ENCODE data around the gene ACER1.

Gene ACER1

DNA sequence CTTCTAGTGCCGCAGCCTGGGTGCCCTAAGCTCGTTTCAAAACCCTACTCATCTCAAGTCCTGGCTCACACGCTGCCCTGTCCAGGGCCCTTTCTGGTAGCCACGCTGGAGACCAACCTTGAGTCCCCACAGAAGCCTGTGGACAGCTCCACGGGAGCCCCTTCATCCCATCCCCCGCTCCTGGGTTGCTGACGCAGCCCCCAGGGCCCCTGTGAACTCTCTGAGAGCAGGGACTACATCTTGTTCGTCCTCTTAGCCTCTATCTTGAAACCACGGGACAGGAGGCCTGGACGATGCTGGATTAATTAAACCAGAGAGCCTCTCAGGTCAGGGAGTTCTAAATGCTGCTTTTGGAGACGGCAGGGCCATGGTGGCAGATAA is 61.0 kb downstream of the ACER1 start:
- TF ChIP-seq POLR2A (IDR thresholded peaks at IDR 0.05; ENCODE audit: low read depth, low read length), result no peak
- DNase-seq (ENCODE audit: insufficient read length, low spot score) (no peak), FAIRE-seq (no peak)

DNA sequence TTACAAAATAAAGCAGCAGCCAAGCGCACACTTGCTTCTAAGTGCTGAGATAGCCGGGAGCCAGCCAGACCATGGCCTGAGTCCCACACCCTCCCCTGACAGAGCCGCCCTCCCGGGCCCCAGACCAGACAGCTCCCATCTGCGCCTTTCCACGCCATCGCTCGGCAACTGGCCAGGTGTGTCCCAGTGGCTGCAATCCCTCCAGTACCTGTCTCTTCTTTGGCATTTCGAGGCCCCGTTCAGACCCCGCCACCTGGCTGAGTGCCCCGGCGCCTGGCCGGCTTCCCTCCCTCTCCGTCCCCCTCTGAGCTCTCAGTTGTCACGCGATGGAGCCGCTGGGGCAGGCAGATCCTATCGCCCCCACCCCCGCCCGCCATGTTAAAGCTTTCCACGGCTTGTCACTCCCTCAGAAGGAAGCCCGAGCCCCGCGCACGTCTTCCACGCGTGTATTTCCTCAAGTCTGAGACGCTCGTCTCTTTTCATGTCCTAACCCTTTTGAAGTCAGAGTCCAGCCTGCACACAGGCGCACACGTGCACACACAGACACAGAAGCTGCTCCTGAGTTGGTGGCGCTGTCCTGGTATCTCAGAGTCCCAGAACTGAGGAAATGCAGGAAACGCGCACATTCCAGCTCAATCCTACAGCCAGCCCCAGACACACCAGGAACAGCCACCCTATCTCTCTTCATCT is 61.5 kb downstream of the ACER1 start:
- DNase-seq (ENCODE audit: insufficient read length, low spot score) (no peak), FAIRE-seq (no peak)
- TF ChIP-seq POLR2A (IDR thresholded peaks at IDR 0.05; ENCODE audit: low read depth, low read length), result no peak

DNA sequence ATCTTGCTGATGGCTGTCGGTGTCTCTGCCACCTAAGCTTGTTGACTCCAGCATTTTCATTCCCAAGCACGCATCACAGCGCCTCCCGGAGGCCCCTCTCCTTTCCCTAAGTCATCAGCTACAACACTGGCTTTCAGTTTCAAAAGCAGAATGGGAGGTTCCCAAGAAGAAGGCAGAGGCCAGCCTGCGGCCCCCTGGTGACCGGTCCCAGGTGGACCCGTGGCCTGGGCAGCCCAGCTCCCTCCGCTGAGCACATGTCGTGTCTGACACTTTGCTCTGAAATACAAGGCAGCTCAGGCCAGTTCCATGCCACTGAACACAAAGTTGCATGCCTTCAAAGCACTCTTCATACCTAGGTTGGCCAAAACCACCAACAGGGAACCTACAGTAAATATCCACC is 62.2 kb downstream of the ACER1 start:
- no peak for FAIRE-seq
- TF ChIP-seq POLR2A (IDR thresholded peaks at IDR 0.05; ENCODE audit: low read depth, low read length), result no peak
- DNase-seq (ENCODE audit: insufficient read length, low spot score), result no peak

DNA sequence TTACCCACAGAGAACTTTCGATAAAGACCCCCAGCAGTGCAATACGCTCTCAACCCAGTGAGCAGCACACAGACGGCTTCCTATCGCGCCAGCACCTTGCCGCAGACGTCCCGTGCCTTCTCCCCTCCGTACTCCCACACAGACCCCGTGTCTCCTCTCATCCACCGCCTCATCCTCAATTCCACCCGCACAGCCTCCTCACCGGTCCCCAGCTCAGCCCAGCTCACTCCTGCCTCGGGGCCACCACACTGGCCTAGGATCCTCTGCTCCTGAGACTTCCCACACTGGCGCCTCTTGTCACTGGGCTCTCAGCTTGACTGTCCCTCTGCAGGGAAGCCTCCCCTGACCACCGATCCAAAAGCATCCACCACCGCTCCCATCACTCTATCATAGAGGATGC is 62.6 kb downstream of the ACER1 start:
- no peak for FAIRE-seq
- no peak for DNase-seq (ENCODE audit: insufficient read length, low spot score)
- no peak for TF ChIP-seq POLR2A (IDR thresholded peaks at IDR 0.05; ENCODE audit: low read depth, low read length)

DNA sequence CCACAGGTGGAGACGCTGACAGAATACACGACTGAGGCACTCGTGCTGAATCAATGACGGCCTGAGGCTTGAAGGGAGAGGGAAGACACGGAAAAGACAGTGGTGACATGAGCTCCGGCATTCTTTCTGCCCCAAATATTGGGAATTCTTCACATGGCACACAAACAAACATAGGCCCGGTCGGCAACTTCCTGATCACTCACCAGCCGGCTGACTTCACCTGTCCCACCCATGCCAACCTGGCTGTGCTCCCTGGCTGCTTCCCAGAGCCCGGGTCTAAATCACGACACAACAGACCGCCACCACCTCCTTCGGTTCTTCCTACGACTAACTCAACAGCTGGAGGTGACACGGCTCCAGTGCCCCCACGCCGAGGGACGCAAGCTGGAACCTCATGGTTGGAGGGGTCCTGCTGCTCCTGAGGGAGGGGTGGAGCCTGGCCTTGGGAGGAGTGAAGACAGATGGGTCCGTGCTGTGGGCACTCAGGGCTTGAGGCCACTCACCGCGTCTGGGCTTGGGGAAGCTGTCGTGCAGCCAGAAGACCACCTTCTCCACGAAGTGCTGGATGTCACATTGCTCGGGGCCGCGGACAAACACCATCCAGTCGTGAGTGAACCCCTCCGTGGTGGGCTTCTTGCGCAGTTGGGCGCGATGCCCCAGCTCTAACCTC is 63.2 kb downstream of the ACER1 start:
- DNase-seq (ENCODE audit: insufficient read length, low spot score) (no peak), FAIRE-seq (no peak)
- TF ChIP-seq POLR2A (IDR thresholded peaks at IDR 0.05; ENCODE audit: low read depth, low read length), result no peak

DNA sequence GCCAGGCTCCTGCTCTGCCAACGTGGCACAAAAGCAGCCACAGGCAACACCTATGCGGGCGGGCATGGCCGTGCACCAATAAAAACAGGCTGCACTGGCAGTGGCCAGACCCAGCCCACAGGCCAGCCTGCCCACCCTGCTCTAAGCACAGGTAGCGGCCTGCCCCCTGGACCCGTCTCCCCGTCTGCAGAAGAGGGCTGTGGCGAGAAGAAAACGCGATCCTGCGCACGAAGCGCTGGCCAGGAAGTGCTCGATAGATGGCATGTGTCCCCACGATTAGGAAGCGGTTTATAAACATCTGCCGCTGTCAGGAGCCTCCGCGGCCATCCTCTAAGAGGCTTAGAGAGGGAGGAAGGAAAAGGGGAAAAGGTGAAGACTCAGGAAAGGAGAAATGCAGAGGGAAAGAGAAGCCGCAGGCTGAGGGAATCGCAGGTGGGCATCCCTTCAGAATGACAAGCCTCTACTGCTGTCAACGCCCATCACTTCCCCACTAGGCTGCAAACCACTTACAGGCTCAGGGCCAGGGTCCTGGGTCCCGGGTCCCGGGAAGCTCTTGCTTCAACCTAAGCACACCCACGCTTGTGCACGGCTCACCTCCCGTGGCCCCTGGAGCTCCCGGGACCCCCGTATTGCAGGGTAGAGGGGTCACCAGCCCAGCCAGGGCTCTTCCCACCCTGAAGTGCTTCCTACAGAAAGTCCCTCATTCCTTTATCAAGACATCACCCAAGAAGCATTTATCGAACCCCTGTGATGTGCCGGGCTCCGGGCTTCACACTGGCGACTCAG is 64.1 kb downstream of the ACER1 start:
- DNase-seq (ENCODE audit: insufficient read length, low spot score) (no peak), FAIRE-seq (no peak)
- TF ChIP-seq POLR2A (IDR thresholded peaks at IDR 0.05; ENCODE audit: low read depth, low read length), result no peak

DNA sequence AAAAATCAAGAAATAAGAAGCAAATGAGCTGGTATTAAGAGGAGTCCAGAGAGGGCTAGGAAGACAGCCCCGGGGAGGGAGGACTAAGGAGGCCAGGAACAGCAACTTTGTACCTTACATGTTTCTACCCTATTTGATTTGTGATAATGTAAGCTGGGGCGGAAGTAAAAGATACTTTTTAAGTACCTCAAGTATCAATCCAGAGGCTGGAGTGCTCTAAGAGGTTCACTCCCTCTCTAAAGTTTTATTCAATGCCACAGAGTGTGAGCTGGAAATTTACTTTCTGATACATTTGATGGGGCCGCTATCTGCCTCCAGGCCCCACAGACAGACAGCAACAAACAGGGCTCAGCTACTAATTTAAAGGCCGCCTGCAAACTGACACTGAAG is 65.0 kb downstream of the ACER1 start:
- no peak for TF ChIP-seq POLR2A (IDR thresholded peaks at IDR 0.05; ENCODE audit: low read depth, low read length)
- FAIRE-seq, result no peak
- DNase-seq (ENCODE audit: insufficient read length, low spot score), result no peak

DNA sequence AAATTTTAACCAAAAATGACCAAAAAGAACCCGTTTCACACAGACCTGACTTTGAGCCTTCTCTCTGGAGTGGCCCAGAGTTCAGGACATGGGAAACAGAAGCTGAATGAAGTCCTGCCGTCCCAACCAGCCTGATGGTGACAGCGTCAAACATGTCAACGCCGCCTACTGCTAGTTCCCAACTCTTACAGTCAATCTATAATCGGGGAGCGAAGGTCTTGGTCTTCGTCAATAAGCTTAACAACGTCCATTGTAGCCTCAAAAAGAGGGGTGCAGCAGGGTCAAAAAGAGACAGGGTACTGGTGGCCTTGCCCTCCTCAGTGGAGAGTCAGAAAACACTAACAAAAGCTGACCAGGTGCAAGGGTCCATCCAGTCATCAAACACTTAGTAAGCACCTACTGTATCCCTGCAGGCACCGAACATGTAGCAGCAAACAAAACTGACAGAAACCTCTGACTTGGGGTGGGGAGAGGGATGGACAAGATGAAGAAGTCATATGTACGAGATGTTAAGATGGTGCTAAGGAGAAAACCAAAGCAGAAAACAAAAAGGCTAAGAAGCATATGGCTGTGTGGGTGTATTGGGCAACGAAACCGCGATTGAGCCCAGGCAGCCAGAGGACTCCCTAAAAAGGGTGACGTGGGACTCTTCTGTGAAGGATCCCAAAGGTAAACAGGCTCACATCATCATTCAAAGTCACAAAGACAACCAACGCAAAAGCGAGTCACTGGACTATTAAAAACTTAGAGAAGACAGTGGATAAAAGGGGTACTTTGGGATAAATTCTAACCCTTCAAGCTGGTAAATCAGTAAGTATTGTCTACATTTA is 65.6 kb downstream of the ACER1 start:
- DNase-seq (ENCODE audit: insufficient read length, low spot score) (no peak), FAIRE-seq (no peak)
- no peak for TF ChIP-seq POLR2A (IDR thresholded peaks at IDR 0.05; ENCODE audit: low read depth, low read length)

DNA sequence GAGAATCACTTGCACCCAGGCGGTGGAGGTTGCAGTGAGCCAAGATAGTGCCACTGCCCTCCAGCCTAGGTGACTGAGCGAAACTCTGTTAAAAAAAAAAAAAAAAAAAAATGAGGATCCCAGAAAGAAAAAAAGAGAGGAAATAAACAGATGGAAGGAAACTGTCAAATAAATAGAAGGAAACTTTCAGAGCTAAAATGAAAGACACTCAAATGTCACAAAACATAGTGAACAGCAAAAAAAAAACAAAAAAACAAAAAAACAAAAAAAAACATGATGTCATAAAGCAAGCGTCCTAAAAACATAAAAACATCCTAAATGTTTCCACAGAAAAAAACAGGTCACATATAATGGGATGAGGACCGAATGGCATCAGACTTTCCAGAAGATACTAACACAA is 68.6 kb downstream of the ACER1 start:
- no peak for DNase-seq (ENCODE audit: insufficient read length, low spot score)
- FAIRE-seq, result no peak
- no peak for TF ChIP-seq POLR2A (IDR thresholded peaks at IDR 0.05; ENCODE audit: low read depth, low read length)

DNA sequence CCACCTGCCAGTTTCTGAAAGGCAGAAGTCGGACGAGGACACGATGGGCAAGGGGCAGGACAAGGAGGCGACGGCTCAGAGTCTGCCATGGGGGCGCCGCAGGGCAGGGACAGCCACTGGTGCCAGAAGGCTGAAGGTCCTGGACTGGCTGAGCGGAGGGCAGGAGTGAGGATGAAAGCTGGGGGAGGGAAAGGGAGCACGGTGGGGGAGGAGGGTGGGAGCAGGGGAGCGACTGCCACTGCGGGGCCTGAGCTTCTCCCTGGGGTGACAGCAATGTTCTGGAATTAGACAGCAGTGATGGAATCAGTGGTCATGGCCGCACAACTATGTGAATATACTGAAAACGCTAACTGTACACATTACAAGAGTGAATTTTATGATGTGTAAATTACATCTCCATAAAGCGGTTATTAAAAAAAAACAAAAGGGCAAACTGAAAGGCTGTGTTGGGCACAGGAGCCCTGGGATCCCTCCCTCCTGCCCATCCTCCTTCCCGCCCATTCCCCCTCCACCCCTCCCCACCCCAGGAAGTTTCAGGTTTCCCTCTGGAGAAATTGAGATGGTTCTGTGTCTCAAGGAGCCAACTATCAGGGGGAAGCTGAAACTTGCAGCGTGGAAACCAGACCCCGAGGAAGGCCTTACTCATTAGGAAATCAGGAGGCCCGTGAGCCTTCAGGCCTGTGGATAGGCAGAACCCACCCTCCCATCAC is 69.5 kb downstream of the ACER1 start:
- no peak for DNase-seq (ENCODE audit: insufficient read length, low spot score)
- no peak for TF ChIP-seq POLR2A (IDR thresholded peaks at IDR 0.05; ENCODE audit: low read depth, low read length)
- no peak for FAIRE-seq

DNA sequence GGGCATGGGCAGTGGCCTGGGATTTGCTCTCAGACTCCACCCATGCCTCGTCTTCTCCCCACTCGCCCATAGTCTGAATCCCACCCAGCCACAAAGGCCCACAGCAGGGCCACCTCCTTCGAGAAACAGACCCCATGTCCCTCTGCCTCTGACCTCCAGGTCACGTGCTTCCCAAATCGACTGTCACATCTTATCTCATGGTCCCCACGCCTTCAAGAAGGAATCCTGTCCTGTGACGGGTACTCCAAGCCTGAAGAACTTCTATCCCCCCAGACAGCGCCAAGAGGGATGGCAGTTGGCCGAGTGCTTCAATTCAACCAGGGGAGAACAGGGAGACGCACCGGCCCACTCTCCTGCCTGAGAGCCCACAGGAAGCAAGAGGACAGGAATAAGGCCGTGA is 70.1 kb downstream of the ACER1 start:
- DNase-seq (ENCODE audit: insufficient read length, low spot score), result no peak
- TF ChIP-seq POLR2A (IDR thresholded peaks at IDR 0.05; ENCODE audit: low read depth, low read length), result no peak
- no peak for FAIRE-seq

DNA sequence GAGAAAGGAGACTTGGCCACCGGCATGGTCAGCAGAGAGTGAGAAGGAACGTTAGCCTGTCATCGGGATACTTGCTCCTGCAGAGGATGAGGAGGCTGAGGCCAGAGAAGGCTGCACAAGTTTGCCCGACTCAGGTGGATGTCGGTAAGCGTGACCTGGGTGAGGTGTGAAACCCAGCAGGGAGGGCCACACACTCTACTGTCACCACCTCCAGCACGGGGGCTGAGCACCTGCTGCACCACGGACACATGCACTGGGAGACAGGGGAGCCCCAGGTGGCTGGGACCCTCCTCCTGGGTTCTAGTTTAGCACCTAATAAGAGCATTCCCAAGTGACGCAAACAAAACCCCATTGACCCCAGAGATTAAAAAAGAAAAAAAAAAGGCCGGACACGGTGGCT is 70.9 kb downstream of the ACER1 start:
- DNase-seq (ENCODE audit: insufficient read length, low spot score) (no peak), FAIRE-seq (no peak)
- no peak for TF ChIP-seq POLR2A (IDR thresholded peaks at IDR 0.05; ENCODE audit: low read depth, low read length)

DNA sequence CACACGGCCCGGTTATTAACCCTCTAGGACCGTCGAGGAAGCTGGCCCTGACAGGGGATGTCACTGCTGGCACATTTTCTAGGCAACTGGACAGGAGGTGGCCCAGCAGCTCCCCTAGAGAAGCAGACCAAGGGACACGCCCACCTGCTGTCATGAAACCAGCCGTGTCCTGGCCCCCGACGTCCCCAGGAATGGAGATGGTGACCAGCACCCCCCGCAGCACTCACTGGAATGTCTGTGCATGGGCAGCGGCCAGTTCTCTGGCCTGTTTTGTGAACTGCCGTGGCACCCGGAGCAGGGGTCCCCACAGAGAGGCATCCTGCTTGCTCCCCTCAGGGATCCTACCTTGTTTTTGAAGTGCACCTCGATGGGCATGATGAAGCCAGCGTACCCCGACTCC is 71.5 kb downstream of the ACER1 start:
- DNase-seq (ENCODE audit: insufficient read length, low spot score) (no peak), FAIRE-seq (no peak)
- TF ChIP-seq POLR2A (IDR thresholded peaks at IDR 0.05; ENCODE audit: low read depth, low read length), result no peak

Data from H54 (cell line).